ENCODE results near the gene FBXW5. TPM values are rescaled to one million over a fixed set of nuclear protein-coding genes. Genes with fewer than 3 reads are reported as not detected.

Gene FBXW5
- total and polyA plus RNA-seq, 10 of the 15 experiments (the other 5 are each of a cell fraction or from before 2014, with no cell fraction given) = 0.21 to 97.3 (median 44.5) TPM

GRCh38 chr9:136935651-136936050 is 8.9 kb downstream of the FBXW5 start:
- H3K9ac ChIP-seq (ENCODE audit: control insufficient read depth, insufficient read depth, low read length) = no peak overlapping the region
- no peak overlapping the region for H2AFZ ChIP-seq (ENCODE audit: control insufficient read depth, low read depth, low read length)
- no peak overlapping the region for H3K27ac ChIP-seq (ENCODE audit: control insufficient read depth, insufficient read depth)
- no peaks in the 10 kb centered on the region for H4K20me1 ChIP-seq (ENCODE audit: control insufficient read depth, insufficient read depth)
- H3K79me2 ChIP-seq (ENCODE audit: control insufficient read depth, insufficient read depth, low read length) = no peaks in the 10 kb centered on the region
- ChIA-PET SMC1A (ENCODE audit: uncharacterized antibody, unreplicated experiment) (no interaction called here), CTCF (interaction anchor here (1.6 kb wide), 1 partner anchor 12 kb away, joined by 7 read pairs; no protein-coding TSS in a partner anchor), RAD21 (ENCODE audit: unreplicated experiment) (no interaction called here), POLR2A (no interaction called here)
- no peaks in the 10 kb centered on the region for H3K4me1 ChIP-seq (ENCODE audit: control insufficient read depth, insufficient read depth, low read length)
- WGBS (ENCODE audit: insufficient coverage, insufficient replicate concordance, low lambda C conversion rate, missing lambda C conversion rate) = 67% methylated on average over 3 of the region's 3 CpGs
- no peaks in the 10 kb centered on the region for H3K27me3 ChIP-seq (replicated peaks in 1 of 2; ENCODE audit: control insufficient read depth in 2 of 2, insufficient read depth in 2 of 2, low read length in 1 of 2)
- no TSS peak for BruUV-seq (replicated peaks)
- TF ChIP-seq ESRRA (IDR thresholded peaks at IDR 0.05; ENCODE audit: low read length) = no peak
- no peak for TF ChIP-seq MTA2 (IDR thresholded peaks at IDR 0.05; ENCODE audit: low read depth)
- TF ChIP-seq NR2C1 (IDR thresholded peaks at IDR 0.05) = no peak
- TF ChIP-seq MEF2B (IDR thresholded peaks at IDR 0.05; ENCODE audit: partially characterized antibody, poor library complexity, severe bottlenecking) = no peak
- DNase-seq (ENCODE audit: low read depth, low spot score) (no peak), ATAC-seq (no peak), FAIRE-seq (no peak)
- in situ Hi-C loops (cut with MboI) = no loop called here
- intact Hi-C loops (cut with micrococcal nuclease; ENCODE audit: unreplicated experiment) = no loop called here
- no peak overlapping the region for H3K4me2 ChIP-seq (ENCODE audit: control insufficient read depth, insufficient read depth)
- H3K9me3 ChIP-seq (replicated peaks; ENCODE audit: control insufficient read depth, insufficient read depth, low read length) = no peaks in the 10 kb centered on the region; the same call in 2 of the 3 replicates
- H3K36me3 ChIP-seq (ENCODE audit: control insufficient read depth in 2 of 2, insufficient read depth in 2 of 2, low read length in 1 of 2) = peaks cover 8 to 9% of the 10 kb centered on the region in 2 experiments
- no peak overlapping the region for H3K4me3 ChIP-seq

- DNase-seq (ENCODE audit: low read depth, low spot score) (no peak), FAIRE-seq (no peak), ATAC-seq (no peak)
- BruUV-seq (replicated peaks) = no TSS peak
- SMC1A ChIA-PET (ENCODE audit: uncharacterized antibody, unreplicated experiment) = no interaction called here
- CTCF ChIA-PET = no interaction called here
- H3K9ac ChIP-seq (ENCODE audit: control insufficient read depth, insufficient read depth, low read length) = no peak overlapping the region
- RAD21 ChIA-PET (ENCODE audit: unreplicated experiment) = no interaction called here
- TF ChIP-seq ZNF217 (IDR thresholded peaks at IDR 0.05) = no peak
- no peak for TF ChIP-seq NFIC (IDR thresholded peaks at IDR 0.05; ENCODE audit: low read depth, low read length)
- no peak for TF ChIP-seq KDM1A (IDR thresholded peaks at IDR 0.05; ENCODE audit: borderline replicate concordance)
- no peak for TF ChIP-seq NFXL1 (IDR thresholded peaks at IDR 0.05; ENCODE audit: borderline replicate concordance)
- no peak for TF ChIP-seq CTCF (IDR thresholded peaks at IDR 0.05 in 2 of 3, conservative IDR thresholded peaks at IDR 0.05 in 1 of 3; ENCODE audit: control insufficient read depth in 2 of 3, extremely low read depth in 1 of 3, insufficient read depth in 1 of 3, low read depth in 3 of 3, low read length in 3 of 3)
- no peak for TF ChIP-seq LARP7 (IDR thresholded peaks at IDR 0.05)
- TF ChIP-seq YY1 (IDR thresholded peaks at IDR 0.05; ENCODE audit: low read depth, low read length) = no peak
- POLR2A ChIA-PET = no interaction called here
- H3K4me2 ChIP-seq (ENCODE audit: control insufficient read depth, insufficient read depth) = no peak overlapping the region
- intact Hi-C loops (cut with micrococcal nuclease; ENCODE audit: unreplicated experiment) = no loop called here
- H3K4me1 ChIP-seq (ENCODE audit: control insufficient read depth, insufficient read depth, low read length) = no peaks in the 10 kb centered on the region
- H3K9me3 ChIP-seq (replicated peaks; ENCODE audit: control insufficient read depth, insufficient read depth, low read length) = no peaks in the 10 kb centered on the region; the same call in 2 of the 3 replicates
- H4K20me1 ChIP-seq (ENCODE audit: control insufficient read depth, insufficient read depth) = no peaks in the 10 kb centered on the region
- 75% methylated on average over 3 of the region's 3 CpGs for WGBS (ENCODE audit: insufficient coverage, insufficient replicate concordance, low lambda C conversion rate, missing lambda C conversion rate)
- no peaks in the 10 kb centered on the region for H3K27me3 ChIP-seq (replicated peaks in 1 of 2; ENCODE audit: control insufficient read depth in 2 of 2, insufficient read depth in 2 of 2, low read length in 1 of 2)
- no peak overlapping the region for H3K4me3 ChIP-seq
- H2AFZ ChIP-seq (ENCODE audit: control insufficient read depth, low read depth, low read length) = no peak overlapping the region
- H3K27ac ChIP-seq (ENCODE audit: control insufficient read depth, insufficient read depth) = no peak overlapping the region
- no peaks in the 10 kb centered on the region for H3K79me2 ChIP-seq (ENCODE audit: control insufficient read depth, insufficient read depth, low read length)
- in situ Hi-C loops (cut with MboI) = no loop called here
- H3K36me3 ChIP-seq (ENCODE audit: control insufficient read depth in 2 of 2, insufficient read depth in 2 of 2, low read length in 1 of 2) = peaks cover 0 to 8% of the 10 kb centered on the region in 2 experiments; a peak in 2 of 4 replicates
These were observed 10.3 kb downstream of the FBXW5 start for GRCh38 chr9:136934277-136934676.
